GM06990 (cell line): ENCODE measurements around the gene ZGRF1.

Experiments
- DNase-seq: peaks from one replicate; pipeline ENCODE4 v3.0.0-alpha.2; 2011; ENCODE audit not compliant: insufficient read length; ENCODE audit errors: extremely low read depth
- H3K27me3 ChIP-seq: replicated peaks from 2 replicates; pipeline ENCODE4 v1.6.0; 2011; ENCODE audit warnings: low read length; ENCODE audit not compliant: control insufficient read depth, insufficient read depth
- H3K36me3 ChIP-seq: 2 replicates; pipeline ENCODE4 v1.5.1; 2011; ENCODE audit warnings: low read length; ENCODE audit not compliant: control insufficient read depth, insufficient read depth
- H3K4me3 ChIP-seq: replicated peaks from 2 replicates; pipeline ENCODE4 v1.5.1; 2011; ENCODE audit warnings: low read depth, mild to moderate bottlenecking, control low read depth, low read length
- CTCF ChIP-seq: IDR thresholded peaks from 2 replicates; pipeline ENCODE4 v1.5.1; 2011; ENCODE audit warnings: low read length, control low read depth, mild to moderate bottlenecking, inconsistent platforms; ENCODE audit not compliant: insufficient read depth, poor library complexity, severe bottlenecking

The ZGRF1 gene

GRCh38 chr4:112651641-112652040 is 14.9 kb upstream of the ZGRF1 start:
- Histone ChIP-seq H3K27me3 (no peaks in the 10 kb centered on the region), H3K4me3 (no peak overlapping the region), H3K36me3 (peaks cover 2% of the 10 kb centered on the region; the same call in 1 of the 2 replicates)
- TF ChIP-seq CTCF, result no peak
- no peak for DNase-seq

- Histone ChIP-seq H3K27me3 (no peaks in the 10 kb centered on the region), H3K4me3 (no peak overlapping the region), H3K36me3 (peaks cover 5% of the 10 kb centered on the region)
- no peak for DNase-seq
- TF ChIP-seq CTCF, result no peak
Measured at GRCh38 chr4:112650332-112650731, 13.6 kb upstream of the ZGRF1 start.

GRCh38 chr4:112649055-112649408 is 12.3 kb upstream of the ZGRF1 start:
- DNase-seq, result no peak
- peaks cover 5% of the 10 kb centered on the region for H3K36me3 ChIP-seq
- no peaks in the 10 kb centered on the region for H3K27me3 ChIP-seq
- H3K4me3 ChIP-seq, result no peak overlapping the region
- TF ChIP-seq CTCF, result no peak

- peaks cover 5% of the 10 kb centered on the region for H3K36me3 ChIP-seq
- H3K4me3 ChIP-seq, result no peak overlapping the region
- H3K27me3 ChIP-seq, result no peaks in the 10 kb centered on the region
- no peak for DNase-seq
- TF ChIP-seq CTCF, result no peak
Measured at GRCh38 chr4:112648263-112649054, 11.8 kb upstream of the ZGRF1 start.

GRCh38 chr4:112647785-112648184 is 11.1 kb upstream of the ZGRF1 start:
- no peak for DNase-seq
- no peaks in the 10 kb centered on the region for H3K27me3 ChIP-seq
- no peak overlapping the region for H3K4me3 ChIP-seq
- no peak for TF ChIP-seq CTCF
- peaks cover 5% of the 10 kb centered on the region for H3K36me3 ChIP-seq
